ENCODE results near the gene KLHL13. TPM values are rescaled to one million over a fixed set of nuclear protein-coding genes. Genes with fewer than 3 reads are reported as not detected.

The KLHL13 gene
- total and polyA plus RNA-seq, 2 donors: 21.5 to 85.8 TPM

Small RNA genes lying within 50 kb of the gene (small RNA-seq; reads per million reads assigned to genes)
- gene RF00019: not detected
- gene TUBB4BP3: not detected

Other genes with a start within 250 kb of the KLHL13 start
- 25.4 TPM for gene WDR44, start 229.3 kb upstream of the KLHL13 start, total RNA-seq
- 13.5 TPM for gene WDR44, start 229.3 kb upstream of the KLHL13 start, polyA plus RNA-seq

All from urinary bladder (tissue), 2 donors.